SIG-M5 treated with dmso at 0.1 percent for 504 hours (cell line): ENCODE results near the gene HMCES.

Source experiments
- DNase-seq: peaks from one replicate; lab custom pipeline; 2025; ENCODE audit not compliant: unreplicated experiment; lab: John Stamatoyannopoulos, UW

HMCES gene, protein sequence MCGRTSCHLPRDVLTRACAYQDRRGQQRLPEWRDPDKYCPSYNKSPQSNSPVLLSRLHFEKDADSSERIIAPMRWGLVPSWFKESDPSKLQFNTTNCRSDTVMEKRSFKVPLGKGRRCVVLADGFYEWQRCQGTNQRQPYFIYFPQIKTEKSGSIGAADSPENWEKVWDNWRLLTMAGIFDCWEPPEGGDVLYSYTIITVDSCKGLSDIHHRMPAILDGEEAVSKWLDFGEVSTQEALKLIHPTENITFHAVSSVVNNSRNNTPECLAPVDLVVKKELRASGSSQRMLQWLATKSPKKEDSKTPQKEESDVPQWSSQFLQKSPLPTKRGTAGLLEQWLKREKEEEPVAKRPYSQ

DNA sequence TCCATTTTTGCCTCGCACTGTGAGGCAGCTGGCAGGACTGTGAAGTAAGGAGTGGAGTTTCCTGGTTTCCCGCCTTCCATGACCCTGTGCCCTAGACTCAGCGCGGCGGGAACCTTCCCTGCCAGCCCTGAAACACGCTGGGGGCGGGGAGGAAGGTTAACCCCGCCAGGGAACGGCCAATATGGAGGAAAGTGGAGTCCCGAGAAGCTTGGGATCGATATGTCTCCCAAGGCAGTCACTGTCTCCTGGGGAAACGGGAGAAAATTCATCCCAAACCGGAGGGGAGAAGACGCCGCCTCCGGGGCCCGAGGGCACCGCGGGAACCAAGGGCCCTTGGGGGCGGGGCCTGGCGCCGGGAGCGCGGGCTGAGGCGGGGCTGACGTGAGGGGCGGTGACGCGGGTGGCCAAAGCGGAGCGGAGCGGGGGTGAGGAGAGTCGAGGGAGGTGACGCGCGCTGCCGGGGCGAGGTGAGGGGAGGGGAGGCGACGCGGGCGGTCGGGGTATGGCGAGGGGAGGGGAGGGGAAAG, at the start of gene HMCES:
Gene HMCES, plus strand, starts transcription at position 432 of the 527 bp plus-strand sequence. CDS start 863 bp downstream, outside the sequence.
- DNase-seq = peak; percentile 90

DNA sequence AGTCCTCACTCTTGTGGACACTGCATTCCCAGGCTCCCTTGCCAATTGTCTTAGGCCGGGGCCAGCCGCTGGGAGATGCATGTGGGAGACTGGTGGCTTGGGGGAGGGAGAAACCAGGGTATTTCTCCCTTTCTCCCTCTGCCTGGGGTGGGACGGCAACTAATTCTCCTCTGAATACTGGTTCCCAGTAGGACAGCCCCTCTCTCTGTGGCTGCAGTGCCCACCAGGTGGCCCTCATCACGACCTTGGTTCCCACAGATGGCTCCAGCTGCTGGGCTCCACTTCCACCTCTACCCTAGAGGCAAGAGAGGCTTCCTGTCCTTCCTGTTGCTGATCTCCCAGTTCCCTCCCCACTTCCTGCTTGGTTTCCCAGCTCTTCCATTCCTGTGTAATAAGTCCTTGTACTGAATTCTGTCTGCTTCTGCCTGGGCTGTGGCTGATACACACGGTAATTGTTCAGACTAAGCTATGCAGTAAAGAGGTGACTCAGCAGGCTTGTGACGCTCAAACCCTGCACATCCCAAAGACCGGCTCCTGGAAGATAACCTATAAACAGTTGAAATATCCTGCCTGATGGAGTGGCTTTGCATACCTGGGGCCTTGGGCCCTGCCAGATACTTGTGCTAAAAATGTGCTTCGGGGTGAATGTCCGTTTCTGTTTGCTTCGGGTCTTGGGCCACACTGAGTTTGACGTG, 49.6 kb upstream of the HMCES start:
- DNase-seq = peak; percentile 16

DNA sequence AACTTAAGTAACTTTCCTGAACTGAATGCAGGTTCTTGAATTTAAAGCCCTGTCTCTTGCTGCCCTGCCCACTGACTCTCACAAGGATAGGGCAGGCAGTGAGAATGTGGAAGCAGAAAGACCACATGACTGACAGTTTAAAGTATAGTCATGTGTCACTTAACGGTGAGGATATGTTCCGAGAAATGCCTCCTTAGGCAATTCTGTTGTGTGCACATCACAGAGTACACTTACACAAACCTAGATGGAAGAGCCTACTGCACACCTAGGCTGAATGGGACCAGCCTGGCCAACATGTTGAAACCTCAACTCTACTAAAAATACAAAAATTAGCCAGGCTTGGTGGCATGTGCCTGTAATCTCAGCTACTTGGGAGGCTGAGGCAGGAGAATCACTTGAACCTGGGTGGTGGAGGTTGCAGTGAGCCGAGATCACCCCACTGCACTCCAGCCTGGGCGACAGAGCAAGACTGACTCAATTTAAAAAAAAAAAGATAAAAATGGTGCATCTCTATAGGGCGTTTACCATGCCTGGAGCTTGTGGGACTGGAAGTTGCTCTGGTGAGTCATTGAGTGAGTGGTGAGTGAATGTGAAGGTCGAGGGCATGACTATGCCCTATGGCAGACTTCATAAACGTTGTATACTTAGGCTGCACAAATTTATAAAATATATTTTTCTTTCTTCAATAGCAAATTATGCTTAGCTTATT, 48.2 kb upstream of the HMCES start:
- DNase-seq = peak; percentile 90

DNA sequence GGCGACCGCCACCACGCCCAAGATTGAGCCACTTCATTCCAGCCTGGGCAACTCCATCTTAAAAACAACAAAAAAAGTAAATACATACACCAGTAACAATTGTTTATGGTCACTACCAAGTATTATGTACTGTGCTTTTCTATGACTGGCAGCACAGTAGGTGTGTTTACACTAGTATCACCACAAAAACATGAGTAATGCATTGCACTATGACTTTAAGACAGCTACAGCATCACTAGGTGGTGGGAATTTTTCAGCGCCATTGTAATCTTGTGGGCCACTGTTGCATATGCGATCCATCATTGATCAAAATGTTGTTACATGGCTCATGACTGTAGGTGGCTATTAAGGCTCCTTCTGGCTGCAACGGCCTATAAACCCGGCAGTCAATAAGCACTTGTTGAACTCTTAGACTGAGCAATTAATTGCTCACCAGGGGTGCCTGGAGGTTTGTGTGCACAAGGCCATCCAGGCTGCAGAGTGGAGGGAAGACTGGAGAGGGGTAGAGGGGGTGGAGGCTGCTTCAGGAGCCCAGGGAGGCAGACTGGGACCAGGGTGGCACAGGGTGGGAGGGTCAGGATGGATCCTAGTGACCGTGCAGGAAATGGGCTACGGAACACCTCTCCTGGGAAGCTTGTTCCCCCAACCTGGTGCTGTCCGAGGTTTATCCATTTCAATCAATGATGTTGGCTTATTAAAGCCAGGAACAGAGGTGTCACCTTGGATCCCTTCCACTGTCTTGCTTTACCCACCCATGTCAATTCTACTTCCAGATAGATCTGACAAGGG, 47.1 kb upstream of the HMCES start:
- no peak for DNase-seq

DNA sequence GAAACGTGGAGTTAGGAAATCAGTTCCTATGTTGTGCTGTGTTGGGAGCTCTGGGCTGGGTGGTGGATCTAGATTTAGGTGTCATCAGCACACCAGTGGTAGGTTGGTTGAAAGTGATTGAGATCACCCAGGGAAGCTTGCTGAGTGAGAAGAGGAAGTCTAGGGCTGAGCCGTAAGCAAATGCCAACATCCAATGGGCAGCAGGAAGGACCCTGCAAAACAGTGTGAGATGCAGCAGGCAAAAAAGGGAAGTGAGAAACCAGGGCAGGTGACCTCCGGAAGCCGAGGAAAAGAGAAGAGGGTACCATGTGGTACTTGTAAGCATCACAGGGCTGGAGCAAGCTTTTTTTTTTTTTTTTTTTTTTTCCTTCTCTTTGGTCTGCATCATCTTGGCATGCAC, 45.1 kb upstream of the HMCES start:
- peak; percentile 98 for DNase-seq

DNA sequence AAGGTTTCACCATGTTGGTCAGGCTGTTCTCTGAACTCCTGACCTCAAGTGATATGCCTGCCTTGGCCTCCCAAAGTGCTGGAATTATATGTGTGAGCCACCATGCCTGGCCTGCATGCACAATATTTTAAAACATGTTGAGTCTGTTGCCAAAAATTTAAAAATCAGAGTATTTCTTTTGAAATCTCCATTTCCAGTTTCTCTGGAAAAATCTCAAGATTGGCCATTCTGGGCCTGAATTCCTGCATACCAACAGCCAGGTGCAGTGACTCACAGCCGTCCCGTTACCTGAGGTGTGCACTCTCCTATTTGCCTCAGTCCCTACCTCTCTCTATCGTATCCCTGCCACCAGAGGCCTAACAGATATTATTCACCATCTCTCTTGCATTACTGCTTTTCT, 44.2 kb upstream of the HMCES start:
- no peak for DNase-seq

DNA sequence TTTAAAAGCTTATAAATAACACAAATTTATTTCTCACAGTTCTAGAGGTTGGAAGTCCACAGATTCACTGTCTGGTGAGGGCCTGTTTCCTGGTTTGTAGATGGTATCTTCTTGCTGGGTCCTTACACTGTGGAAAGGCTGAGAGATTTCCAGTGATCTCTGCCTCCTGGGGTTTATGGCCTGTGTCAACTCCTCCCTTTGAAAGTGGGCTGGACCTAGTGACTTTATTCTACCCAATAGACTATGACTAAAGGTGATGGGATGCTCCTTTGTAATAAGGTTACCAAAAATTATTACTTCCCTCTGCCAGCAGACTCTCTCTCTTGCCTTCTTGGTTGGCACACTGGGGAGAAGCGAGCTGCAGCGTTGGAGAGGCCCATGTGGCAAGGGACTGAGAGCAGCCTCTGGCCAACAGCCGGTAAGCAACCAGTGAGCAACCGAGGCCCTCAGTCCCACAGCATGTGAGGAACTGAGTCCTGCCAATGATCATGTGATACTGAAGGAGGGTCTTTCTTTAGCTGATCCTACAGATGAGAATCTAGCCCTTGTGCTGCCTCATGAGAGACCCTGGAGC, 43.2 kb upstream of the HMCES start:
- DNase-seq = no peak

DNA sequence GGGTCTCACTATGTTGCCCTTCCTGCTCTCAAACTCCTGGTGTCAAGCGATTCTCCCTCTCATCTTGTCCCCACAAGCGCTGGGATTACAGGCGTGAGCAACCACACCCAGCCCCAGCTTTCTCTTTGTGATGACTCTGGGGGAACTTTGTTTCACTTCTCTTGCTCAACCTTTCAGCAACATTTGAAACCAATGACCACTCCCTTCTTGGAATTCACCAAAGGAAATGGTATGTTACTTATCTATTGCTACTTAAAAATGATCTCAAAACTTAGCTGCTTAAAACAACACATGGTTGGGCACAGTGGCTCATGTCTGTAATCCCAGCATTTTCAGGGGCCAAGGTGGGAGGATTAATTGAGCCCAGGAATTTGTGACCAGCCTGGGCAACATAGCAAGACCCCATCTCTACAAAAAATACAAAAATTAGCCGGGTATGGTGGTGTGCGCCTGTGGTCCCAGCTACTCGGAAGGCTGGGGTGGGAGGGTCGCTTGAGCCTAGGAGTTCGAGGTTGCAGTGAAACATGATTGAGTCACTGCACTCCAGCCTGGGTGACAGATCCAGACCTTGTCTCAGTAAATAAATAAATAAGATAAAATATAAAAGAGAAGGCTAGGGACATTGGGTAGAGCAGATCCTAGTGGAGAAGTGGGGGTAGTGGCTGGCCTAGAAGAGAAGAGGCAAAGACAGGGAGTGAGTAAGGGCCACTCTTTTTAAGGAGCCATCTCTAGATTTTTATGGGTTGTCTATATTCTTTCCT, 39.5 kb upstream of the HMCES start:
- DNase-seq = peak; percentile 87

DNA sequence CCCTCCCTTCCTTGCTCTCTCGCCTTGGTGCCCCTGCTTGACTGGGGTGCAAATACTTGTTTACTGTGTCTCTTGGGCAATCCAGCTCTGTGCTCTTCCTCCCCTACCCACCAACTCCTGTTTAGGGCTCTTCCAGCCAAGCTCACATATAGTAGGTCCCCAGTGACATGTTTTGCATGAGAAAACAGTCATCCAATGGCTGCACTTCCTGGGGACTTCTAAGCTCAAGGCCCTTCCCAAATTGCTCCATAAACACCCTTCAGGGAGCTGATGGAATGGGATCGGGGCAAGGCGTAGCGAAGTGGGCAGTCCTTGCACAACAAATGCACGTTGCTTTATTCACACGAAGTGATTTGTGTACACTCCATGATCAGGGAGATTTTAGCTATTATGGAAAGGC, 38.7 kb upstream of the HMCES start:
- no peak for DNase-seq

DNA sequence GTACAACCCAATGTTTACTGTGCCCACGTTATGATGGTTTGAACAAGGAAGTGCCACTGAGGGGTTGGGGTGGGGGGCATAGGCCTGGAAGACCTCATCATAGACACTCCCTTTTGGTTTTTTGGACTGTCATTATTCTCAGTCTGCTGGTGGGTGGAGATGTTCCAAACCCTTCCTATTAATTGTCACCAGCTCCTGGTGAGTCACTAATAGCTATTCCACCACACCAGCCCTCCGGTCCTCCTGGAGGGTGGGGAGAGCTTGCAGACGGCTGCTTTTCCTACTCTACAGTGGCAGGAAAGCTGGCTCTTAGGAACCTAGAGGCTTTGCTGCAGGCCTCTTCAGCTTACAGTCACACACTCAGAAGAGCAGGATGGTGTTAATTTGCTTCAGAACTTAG, 38.2 kb upstream of the HMCES start:
- DNase-seq = no peak

DNA sequence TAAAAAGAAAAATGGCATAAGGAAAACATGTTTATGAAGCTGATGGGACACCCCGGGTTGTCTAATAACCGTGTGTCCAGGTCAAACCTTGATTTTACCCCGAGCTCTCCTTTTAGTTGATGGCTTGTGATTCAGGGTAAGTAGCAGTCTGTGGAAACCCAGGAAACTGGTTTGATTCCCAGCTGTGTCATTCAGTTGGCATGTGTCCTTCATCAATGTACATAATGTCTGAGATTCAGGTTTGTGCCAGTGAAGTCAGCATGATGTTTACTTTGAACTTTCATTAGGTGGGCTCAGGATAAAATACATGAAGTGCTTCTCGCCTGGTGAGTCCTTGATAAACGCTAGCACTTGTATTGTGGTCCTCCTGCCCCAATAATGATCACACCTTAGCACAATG, 33.5 kb upstream of the HMCES start:
- no peak for DNase-seq

DNA sequence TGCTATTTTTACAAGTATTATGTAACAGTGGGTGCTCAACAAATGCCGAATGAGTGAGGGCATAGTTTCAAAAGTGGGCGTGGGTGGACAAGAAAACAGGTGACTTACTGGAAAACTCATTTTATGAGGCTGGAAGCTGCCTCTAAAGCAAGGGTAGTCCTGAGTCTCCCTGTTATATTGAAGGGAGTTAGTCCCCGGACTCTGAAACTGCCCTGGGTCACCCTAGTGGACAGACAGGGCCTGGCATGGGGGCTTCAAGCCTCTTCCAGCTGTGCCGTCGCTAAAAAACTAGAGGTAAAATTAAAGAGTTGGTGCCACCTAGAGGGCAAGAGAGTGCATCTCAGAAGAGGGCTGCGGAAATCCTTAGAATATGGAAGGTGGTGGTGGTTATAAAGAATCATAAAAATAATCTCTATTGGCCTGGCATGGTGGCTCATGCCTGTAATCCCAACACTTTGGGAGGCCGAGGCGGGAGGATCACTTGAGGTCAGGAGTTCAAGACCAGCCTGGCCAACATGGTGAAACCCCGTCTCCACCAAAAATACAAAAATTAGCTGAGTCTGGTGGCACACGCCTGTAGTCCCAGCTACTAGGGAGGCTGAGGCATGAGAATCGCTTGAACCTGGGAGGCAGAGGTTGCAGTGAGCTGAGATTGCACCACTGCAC, 32.9 kb upstream of the HMCES start:
- peak; percentile 97 for DNase-seq

DNA sequence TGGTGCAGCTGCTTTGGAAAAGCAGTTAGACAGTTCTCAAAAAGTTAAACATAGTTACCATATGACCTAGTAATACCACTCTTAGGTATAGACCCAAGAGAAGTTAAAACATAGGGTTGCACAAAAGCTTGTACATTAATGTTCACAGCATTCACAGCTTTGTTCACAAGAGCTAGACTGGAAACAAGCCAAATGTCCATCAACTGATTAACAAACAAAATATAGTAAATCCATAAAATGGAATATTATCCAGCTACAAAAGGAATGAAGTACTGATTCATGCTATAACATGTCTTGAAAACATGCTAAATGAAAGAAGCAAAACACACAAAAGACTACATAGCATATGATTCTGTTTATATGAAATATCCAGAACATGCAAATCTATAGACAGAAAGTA, 32.0 kb upstream of the HMCES start:
- no peak for DNase-seq

DNA sequence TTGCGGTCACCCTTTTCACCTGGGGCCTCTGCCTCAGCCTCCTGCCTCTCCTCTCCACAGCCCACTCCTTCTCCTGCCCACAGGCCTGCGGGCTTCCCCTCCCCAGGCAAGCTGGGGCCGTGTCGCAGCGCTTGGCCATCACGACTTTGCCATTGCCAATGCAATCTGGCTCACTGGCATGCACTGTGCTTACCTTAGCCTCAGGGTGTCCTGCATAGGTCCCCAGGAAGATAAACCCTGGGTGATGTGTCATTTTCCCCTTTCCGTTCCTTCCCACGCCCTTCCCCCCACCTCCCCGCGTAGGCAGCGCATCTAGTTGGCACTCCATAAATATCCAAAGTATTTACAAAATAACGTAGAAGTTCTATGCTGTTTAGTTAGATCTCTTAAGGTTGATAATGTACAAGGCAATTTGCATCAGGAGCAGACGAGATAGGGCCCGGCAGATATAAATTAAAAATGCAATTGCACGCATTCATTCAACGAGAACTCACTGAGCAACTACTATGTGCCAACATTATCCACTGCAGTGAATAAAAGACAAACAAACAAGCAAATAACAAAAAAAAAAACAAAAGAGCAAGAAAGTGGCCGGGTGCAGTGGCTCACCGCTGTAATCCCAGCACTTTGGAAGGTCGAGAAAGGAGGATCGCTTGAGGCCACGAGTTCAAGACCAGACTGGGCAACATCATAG, 30.2 kb upstream of the HMCES start:
- no peak for DNase-seq

DNA sequence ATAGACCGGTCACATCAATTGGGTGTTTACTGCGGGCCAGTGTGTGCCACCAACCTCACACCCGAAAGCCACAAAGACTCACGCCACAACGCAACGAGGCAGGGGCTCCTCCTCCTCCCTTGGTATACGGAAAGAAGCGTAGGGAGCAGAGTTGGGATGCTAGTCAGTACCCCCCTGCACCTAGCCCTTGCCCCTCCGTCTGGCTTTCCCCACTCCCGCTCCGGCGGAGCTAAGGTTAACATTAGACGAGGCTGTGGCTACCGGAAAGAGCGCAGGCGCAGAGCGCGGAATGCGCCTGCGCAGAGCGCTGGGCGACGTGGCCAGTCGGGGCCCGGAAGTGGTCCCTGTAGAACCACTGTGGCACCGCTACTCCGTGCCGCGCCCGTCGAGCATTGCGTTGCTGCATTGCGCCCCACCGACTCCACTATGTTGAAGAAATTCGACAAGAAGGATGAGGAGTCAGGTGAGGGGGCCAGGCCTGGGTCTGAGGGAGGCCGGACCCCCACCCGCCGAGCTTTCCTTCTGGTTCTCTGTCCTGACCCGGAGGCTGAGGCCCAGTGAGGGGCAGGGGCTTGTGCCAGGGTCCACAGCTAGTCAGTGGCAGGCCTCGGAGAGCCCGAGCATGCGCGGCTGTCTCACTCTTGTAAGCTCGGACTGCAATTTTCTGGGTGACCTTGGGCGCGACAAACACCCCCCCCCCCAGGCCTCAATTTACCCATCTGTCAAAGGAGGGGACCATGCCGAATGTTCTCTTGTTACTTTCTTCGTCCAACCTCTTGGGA, 29.2 kb upstream of the HMCES start, which contains the start of gene COPG1:
Gene COPG1, plus strand, starts transcription at position 323 of the 782 bp plus-strand sequence. Its CDS starts 104 bp downstream, at position 427.
- DNase-seq = peak; percentile 75

DNA sequence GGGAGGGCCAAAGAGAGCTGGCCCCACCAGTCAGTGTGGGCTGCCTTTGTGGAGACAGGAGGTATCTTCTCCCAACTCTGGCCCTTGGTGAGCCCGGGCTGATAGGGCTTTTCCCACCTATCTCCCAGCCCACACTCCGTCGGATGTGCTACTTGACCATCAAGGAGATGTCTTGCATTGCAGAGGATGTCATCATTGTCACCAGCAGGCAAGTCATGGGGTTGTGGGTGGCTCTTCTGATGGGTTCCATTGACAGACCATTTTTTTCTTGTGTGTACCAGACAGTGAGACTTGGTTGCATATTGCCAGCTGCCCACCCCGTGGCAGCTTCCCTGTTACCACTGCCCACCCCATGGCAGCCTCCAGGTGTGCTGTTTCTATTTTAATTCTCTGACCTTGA, 25.9 kb upstream of the HMCES start:
- DNase-seq = no peak

DNA sequence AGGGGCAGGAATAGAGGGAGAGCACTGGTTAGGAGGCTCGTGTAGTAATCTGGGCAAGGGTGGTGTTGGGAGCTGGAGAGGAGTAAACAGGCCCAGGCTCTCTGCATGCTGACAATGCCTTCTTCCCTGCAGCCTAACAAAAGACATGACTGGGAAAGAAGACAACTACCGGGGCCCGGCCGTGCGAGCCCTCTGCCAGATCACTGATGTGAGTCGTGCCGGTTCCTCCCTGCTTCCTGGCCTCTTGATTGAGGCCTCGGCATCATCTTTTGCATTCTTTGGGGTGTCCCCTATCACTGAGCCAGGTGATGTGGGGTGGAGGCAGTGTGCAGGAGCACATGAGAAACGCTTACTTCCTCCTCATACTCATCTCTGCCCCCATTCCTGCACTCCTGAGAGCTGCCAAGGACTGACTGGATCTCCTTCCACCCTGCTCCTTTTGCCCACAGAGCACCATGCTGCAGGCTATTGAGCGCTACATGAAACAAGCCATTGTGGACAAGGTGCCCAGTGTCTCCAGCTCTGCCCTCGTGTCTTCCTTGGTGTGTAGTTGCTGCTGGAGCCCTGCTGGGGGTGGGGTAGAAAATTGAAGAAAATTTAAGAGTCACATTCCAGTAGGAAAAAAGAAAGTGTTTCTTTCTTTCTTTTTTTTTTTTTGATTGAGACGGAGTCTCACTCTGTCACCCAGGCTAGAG, 24.0 kb upstream of the HMCES start:
- no peak for DNase-seq
